GM18502 (cell line): ENCODE measurements around the gene MYADM.

Experiments used
- ATAC-seq: cut with Tn5 transposase; IDR thresholded peaks from one replicate; pipeline ENCODE4 v1.9.1; 2021; ENCODE audit warnings: mild to moderate bottlenecking; ENCODE audit not compliant: unreplicated experiment, poor library complexity

The MYADM gene

GRCh38 chr19:53908935-53909415, 41.3 kb downstream of the MYADM start, which contains the start of gene CACNG7:
Gene CACNG7 (plus strand): TSS chr19:53909278. CDS start chr19:53912832, 3,554 bp downstream.
- ATAC-seq, result no peak

- ATAC-seq, result no peak
Observed at GRCh38 chr19:53909471-53910169, 41.9 kb downstream of the MYADM start.

DNA sequence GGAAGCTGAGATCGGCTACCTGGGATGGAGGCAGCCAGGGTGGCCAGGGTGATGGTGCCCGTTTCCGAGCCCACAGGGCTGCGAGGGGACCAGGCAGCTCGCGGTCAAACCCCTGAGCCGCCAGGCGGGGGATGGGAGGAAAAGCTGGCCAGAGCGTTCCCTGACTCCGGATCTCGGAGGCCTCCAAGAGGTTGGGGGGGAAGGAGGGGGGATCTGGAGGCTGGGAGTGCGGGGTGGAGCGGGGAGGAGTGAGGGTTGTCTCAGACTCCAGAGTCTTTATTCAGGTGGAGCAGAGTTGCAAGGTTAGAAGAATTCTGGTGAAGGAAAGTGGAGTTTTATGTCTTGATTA, 42.5 kb downstream of the MYADM start:
- no peak for ATAC-seq

- no peak for ATAC-seq
Observed at GRCh38 chr19:53912653-53913052, 45.0 kb downstream of the MYADM start.

- ATAC-seq, result no peak
Observed at GRCh38 chr19:53915000-53915399, 47.3 kb downstream of the MYADM start.

GRCh38 chr19:53916004-53916403, 48.3 kb downstream of the MYADM start:
- no peak for ATAC-seq

- ATAC-seq, result no peak
Observed at GRCh38 chr19:53917356-53917755, 49.7 kb downstream of the MYADM start.
